NCI-H1436 treated with DMSO at 0.1 percent for 48 hours (cell line): ENCODE data around the gene ROCK1.
"Not testable (repeated sequence)": the region's sequence is repeated elsewhere in the genome, so short reads cannot be mapped to it uniquely, and the experiment has no call there.

Experiments used
- DNase-seq: peaks from one replicate; lab custom pipeline; 2025; lab: John Stamatoyannopoulos, UW

ROCK1 gene

DNA sequence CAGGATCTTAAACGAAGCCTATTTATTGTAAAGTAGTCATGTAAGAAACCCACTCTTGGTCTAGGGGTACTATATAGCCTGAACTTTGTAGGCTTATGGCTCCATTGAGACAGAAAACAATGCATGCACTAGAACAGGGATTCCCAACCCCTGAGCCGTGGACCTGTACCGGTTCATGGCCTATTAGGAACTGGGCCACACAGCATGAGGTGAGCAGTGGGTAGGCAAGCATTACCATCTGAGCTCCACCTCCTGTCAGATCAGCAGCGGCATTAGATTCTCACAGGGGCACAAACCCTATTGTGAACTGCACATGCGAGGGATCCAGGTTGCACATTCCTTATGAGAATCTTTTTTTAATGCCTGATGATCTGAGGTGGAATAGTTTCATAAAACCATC is 59.2 kb downstream of the ROCK1 start:
- DNase-seq: no peak

DNA sequence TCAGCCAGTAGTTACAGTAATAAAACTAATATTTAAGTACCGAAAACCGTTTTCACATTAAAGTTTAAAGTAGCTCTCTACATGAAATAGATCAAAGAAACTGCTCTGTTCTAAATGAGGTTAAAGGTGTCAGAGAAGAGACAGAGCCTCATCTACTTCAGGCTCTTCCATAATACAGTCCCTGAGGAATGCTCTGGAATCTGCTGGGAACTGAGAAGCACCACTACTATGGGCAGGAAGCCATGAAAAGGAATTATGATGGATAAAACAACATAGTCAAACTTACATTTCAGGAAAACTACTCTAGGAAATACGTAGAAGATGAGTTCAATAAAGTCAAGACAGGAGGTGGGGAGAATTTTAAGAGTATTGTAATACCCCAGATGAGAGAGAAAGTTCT is 60.0 kb downstream of the ROCK1 start:
- no peak for DNase-seq

DNA sequence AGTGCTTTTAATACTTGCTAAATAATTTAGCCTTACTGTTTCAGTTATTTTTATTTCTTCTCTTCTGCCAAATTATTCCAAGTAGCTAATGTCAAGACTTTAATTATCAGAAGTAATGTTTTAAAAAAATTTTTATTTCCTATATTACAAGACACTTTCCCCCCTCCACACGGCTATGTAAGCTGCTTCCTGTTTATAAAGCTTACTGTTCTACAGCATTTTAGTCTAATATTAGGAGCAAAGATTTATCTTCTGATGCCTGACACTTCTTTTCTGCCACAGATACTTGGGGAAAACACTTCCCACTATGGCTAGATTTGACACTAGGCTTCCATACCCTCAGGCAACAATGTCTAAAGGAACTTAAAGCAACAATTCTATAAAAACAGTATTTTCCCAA is 62.3 kb downstream of the ROCK1 start:
- no peak for DNase-seq

DNA sequence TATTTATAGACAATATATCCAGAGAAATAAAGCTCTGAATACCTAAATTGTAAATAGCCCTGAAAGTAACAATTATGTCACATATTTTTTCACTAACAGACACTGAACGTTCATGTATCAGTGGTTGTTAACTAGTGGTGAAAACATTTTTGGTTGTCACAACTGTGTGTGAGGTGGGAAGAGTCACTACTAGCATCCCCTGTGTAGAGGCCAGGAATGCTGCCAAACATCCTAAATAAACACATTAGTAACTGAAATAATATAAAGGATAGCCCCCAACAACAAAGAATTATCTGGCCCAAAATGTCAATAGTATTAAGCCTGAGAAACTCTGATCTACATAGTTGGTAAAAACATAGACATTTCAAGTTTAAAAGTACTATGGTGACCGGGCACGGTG is 64.5 kb downstream of the ROCK1 start:
- DNase-seq: no peak

DNA sequence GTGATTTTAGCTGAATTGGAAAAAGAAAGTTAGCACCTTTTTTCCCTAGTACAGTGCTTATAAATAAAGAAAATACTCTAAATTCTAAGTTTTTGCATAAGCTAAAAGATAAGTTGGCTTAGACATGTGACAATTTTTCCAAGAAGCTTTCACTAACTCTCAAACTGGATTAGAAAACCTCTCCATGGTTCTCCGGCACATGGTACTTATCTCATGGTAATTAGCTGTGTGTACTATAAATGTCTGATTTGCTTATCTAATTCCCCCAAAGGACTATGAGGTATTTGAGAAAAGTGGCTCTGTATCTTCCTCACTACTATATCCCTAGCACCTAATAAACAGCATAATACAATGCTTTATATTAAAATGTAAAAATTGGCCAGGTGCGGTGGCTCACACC is 71.1 kb downstream of the ROCK1 start:
- no peak for DNase-seq

DNA sequence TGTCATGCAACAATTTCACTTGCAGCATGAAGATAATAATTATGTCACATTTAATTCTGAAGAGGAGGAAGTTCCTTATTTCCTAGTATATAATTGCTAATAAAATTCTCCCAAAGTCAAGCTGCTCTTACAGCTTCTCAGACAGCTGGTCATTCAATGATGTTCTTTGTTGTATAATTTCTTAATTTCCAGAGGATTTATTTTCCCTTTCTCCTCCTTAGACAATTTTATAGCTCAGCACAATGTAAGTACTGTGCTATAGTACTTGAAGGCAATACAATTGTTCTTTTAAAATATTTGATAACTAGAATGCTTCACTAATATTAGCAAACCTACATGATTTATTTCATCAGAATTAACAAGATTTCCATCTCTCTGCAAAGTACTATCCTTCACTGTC is 73.4 kb downstream of the ROCK1 start:
- no peak for DNase-seq

DNA sequence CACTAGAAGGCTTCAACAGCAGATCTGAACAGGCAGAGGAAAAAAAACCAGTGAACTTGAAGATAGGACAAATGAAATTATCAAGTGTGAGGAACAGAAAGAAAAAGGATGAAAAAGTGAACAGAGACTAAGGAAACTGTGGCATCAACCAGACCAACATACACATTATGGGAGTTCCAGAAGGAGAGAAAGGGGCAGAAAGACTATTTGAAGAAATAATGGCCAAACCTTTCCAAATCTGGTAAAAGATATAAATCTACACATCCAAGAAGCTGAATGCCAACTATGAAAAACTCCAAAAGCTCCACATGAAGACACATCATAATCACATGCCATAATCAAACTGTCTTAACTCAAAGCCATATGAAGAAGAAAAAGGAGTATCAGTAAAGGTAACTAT is 79.8 kb downstream of the ROCK1 start:
- no peak for DNase-seq

DNA sequence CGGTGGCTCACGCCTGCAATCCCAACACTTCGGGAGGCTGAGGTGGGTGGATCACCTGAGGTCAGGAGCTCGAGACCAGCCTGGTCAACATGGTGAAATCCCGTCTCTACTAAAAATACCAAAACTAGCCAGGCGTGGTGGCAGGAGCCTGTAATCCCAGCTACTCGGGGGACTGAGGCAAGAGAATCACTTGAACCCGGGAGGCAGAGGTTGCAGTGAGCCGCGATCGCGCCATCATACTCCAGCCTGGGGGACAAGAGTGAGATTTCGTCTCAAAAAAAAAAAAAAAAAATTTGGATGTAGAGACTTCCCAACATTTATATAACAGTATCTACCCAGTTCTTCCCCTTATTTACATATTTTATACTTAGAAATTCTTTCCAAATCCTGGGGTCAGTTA is 93.4 kb downstream of the ROCK1 start:
- not testable (repeated sequence) for DNase-seq

DNA sequence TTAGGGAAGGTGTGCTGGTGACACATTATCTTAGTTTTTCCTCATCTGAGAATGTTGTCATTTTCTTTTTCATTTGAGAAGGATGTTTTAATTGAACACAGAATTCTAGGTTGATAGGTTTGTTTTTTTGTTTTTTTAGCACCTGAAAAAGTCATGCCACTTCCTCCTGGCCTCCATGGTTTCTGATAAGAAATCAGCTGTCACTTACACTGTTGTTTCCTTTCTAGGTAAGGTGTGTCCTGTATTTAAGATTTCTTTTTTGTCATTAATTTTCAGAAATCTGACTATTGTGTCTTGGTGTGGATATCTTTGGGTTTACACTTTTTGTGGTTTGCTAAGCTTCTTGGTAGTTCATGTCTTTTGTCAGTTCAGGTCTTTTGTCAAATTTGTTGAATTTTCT is 99.3 kb downstream of the ROCK1 start:
- DNase-seq: no peak

DNA sequence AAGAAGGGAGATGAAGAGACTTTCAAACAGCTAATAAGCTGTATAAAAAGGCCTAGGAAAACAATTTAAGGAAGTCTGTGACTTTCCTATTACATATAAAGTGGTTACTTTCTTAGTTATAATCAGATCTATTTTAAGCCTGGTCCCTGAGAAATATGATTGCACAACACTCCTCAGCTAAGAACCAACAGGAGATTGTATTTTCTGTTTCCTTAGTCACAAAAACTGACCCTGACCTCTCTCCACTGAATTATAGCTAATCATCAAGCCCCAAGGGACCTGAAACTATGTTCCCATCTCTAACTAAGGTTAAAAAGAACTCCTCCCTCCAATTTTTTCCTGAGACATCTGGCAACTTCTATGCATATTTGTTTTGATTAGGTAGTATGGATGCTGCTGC is 106.9 kb downstream of the ROCK1 start:
- DNase-seq: no peak

DNA sequence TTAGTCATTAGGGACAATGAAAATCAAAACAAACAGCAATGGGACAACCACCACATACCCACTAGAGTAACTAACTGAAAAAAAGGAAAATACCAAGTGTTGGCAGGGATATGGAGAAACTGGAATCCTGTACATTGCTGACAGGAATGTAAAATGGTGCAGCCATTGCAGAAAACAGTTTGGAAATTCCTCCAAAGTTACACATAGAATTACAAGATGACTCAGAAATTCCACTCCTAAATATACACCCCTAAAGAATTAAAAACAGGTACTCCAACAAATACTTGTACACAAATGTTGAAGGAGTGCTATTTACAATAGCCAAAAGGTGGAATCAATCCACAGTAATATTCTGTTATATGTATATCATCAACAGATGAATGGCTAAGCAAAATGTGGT is 110.9 kb downstream of the ROCK1 start:
- DNase-seq: no peak

DNA sequence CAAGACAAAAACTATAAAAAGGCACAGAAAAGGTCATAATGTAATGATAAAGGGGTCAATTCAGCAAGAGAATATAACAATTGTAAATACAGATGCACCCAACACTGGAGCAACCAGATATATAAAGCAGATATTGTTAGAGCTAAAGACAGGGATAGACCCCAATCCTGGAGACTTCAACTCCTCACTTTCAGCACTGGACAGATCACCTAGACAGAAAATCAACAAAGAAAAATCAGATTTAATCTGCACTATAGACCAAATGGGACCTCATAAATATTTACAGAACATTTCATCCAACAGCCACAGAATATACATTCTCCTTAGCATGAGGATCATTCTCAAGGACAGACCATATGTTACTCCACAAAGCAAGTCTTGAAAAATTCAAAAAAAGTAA is 114.2 kb downstream of the ROCK1 start:
- DNase-seq: no peak

DNA sequence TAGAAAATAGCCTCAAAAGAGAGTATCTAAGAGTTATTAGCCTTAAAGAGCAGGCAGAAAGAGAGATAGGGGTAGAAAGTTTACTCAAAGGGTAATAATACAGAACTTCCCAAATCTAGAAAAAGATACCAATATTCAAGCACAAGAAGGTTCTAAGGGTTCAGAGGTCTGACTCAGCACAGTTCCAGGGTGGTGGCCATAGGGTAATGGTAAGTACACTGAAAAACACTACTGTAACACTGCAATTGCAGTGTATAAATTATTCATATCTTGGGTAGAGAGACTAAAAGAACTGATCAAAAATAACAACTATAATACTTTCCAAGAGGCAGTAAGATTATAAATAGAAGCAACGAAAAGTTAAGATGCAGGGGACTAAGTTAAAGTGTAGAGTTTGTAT is 115.2 kb downstream of the ROCK1 start:
- DNase-seq: no peak

DNA sequence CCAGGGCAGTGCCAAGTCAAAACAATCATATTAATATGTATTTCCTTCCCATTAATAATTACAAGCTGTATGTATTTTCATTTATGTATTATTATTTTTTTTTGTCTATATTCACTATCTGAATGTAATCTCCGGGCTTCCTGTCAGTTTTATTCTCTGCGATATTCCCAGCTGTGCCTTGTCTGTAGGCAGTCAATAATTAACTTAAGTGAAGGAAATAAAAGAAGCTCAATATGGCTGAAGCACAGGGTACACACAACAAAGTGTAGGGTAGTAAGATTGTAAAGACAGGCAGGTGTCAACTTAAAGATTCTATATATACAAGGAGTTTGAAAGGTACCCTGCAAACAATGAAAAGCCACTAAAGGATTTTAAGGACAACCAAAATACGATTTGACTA is 122.9 kb downstream of the ROCK1 start:
- DNase-seq: no peak

DNA sequence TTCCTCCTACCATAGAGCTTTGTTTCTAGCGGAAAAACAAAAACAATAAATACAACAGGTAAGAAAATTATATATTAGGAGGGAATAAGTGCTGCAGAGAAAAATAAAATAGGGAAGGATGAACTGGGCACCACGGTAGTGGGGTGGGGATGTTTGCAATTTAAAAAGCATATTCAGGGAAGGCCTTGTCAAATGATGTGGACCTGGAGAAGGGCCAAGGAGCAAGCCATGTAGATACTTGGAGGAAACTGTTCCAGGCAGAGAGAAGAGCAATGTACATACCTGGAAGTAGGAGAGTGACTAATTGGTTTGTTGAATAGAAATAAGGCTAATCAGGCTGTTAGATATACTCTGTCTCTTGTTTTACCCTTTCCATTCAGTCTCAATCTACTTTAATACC is 136.5 kb downstream of the ROCK1 start:
- no peak for DNase-seq

DNA sequence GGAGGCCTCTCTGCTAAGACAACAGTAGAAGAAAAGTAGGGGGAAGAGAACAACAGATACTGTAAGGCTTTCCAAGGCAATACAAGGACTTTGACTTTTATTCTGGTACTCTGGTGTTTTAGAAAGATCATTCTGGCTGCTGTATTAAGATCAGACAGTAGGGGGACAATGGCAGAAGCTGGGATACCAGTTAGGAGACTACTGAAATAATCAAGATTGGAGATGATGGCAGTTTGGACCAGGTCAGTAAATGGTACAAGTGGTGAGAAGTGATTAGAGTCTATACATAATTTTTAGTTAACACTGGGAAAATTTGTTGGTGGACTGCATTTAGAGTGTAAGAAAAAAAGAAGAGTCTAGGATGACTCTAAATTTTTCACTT is 139.7 kb downstream of the ROCK1 start:
- no peak for DNase-seq

DNA sequence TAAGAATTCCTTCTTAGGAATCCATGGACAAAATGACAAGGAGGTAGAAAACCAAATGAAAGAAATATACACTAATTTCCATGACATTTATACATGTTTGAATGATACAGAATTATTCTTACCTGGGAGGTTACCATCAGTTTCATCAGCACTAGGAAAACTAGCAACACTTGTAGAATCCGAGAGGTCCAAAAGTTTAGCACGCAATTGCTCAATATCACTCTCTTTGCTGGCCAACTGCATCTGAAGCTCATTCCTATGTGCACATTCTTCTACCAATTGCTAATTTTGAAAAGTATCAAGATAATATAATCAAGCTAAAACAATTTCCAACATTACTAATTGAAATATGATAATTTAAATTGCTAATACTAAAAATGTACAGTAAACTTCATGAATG is 144.8 kb downstream of the ROCK1 start:
- DNase-seq: no peak

DNA sequence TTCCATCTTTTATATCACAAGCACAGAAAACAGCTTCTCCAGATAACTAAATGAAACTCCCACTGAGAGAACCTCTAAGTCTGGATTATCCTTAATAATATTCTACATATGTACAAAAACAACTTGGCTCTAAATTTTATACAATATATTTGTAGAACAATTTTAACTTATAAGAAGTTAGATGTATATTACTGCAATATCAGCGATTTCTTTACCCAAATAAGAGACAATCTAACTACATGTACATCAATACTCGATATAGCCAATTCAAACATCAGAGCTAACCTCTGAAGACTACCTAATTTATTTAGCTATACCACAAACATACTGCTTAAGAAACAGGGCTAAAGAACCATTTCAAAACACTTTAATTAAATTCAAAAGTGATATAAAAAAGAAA is 148.6 kb downstream of the ROCK1 start:
- no peak for DNase-seq

DNA sequence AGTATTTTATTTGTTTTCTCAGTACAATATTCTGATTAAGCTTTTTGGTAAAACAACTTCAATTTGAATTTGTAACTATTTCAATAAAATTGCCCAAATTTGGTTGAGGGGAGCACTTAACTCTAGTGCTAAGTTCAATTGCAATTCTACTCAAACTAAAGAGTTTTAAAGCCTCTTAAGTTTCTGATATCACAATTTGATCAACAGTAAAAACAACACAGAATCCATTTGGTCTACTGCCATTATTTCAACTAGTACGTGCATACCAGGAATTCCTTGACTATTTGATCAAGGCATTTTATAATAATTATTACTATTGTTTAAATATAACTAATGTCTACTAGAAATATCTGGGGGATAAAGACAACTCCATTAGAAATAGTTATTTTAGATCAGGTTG is 150.9 kb downstream of the ROCK1 start:
- no peak for DNase-seq

DNA sequence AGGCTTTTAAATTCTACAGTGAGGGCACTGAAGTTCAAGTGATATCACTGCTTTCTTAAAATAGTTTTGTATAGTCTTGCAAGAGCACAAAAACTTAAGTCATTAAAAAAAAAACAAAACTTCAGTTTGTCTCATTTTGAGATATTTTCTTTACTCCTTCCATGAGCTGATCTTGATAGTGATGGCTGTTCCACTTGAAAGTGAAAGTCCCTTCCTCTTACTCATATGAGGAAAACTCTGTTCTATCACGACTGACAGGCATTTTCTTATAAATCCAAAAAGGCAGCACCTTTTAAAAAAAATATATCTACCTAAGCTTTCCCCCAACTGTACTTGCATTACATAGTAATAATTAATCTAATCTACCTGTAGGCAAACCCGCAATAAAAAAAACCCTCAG is 160.8 kb downstream of the ROCK1 start:
- DNase-seq: not testable (repeated sequence)
